Right lobe of liver (tissue), 6 donors: ENCODE results near the gene ZNF177. TPM values are rescaled to one million over a fixed set of nuclear protein-coding genes. Genes with fewer than 3 reads are reported as not detected.

Experiments
- ATAC-seq, 4 donors: fragments of 200-7000 bp; cut with Tn5 transposase; one replicate each; pipeline ENCODE4 v1.9.1; 2020; ENCODE audit warnings: mild to moderate bottlenecking in 4 of 4, moderate library complexity in 4 of 4
- DNase-seq, 3 donors: peaks; one replicate each; pipeline ENCODE4 v3.0.0-alpha.2; 2020
- H3K27ac ChIP-seq, 3 donors: fragments of 200-600 bp; one replicate each; pipeline ENCODE4 v1.8.0; 2022
- H3K27me3 ChIP-seq, 2 donors: fragments of 200-600 bp; one replicate each; pipeline ENCODE4 v1.8.0; 2022
- H3K36me3 ChIP-seq, 4 donors: fragments of 200-600 bp; sonication (generic) in 1 of 4; one replicate each; pipeline versions ENCODE4 v1.5.1 to v1.8.0; 2017 to 2022; ENCODE audit warnings: control low read depth in 1 of 4
- H3K4me1 ChIP-seq, 4 donors: fragments of 200-600 bp; sonication (generic) in 1 of 4; one replicate each; pipeline versions ENCODE4 v1.5.1 to v1.8.0; 2017 to 2022; ENCODE audit warnings: control low read depth in 1 of 4
- H3K4me3 ChIP-seq, 3 donors: fragments of 200-600 bp; one replicate each; pipeline ENCODE4 v1.8.0; 2022
- H3K9me3 ChIP-seq, 4 donors: fragments of 200-600 bp; sonication (generic) in 1 of 4; one replicate each; pipeline versions ENCODE4 v1.5.1 to v1.8.0; 2017 to 2022; ENCODE audit warnings: control low read depth in 1 of 4
- POLR2A ChIP-seq: fragments of 450-650 bp; IDR thresholded peaks from one replicate; pipeline ENCODE4 v1.6.1; 2017; ENCODE audit warnings: antibody characterized with exemption, mild to moderate bottlenecking
- WGBS: methylation state at CpG from one replicate; pipeline ENCODE4 v1.1.6; 2018; ENCODE audit warnings: low coverage, low lambda C conversion rate; ENCODE audit not compliant: insufficient coverage; ENCODE audit errors: missing lambda C conversion rate; 5-methylcytosine and 5-hydroxymethylcytosine counted together
- intact Hi-C, 2 donors: fragments of 100-400 bp; cut with DNase I; formaldehyde crosslinking; loops; one replicate each; pipeline versions ENCODE4 v1.11.2 to v1.14.1; 2022
- total RNA-seq, 6 experiments: library from RNA; depleted of rRNA in 2 of 6; stranded (reverse); fragments of >200 nt in 2 of 6; fragmentation: NEBNext Ultra II Directional in 3 of 6; extraction: Animal tissue kit (Norgen Biotek cat#: 25700) in 3 of 6; gene quantifications; one replicate each; pipeline versions ENCODE4 v1.1.0 to v1.2.4, GENCODE V29; 2016 to 2023
- TF ChIP-seq, protein P1 (sequence below), 4 donors: fragments of 200-600 bp in 3 of 4; fragments of 450-650 bp in 1 of 4; IDR thresholded peaks; one replicate each; pipeline versions ENCODE4 v1.5.1 to v1.8.0; 2016 to 2022; ENCODE audit warnings: antibody characterized with exemption in 4 of 4, mild to moderate bottlenecking in 2 of 4
- donor health status: DM: no; HTN: yes; CAD: no.
- donor health status: DM: no; HTN: no; CAD: no.
- donor health status: DM: no; HTN: no; CAD: no.
- donor health status: DM: no; HTN: yes; CAD: no.
- donor health status: DM: no; HTN: yes; CAD: no.

Gene ZNF177
- total RNA-seq, 6 experiments from 2014 or later: 0.18 to 0.66 (median 0.61) TPM; not detected in 1

DNA sequence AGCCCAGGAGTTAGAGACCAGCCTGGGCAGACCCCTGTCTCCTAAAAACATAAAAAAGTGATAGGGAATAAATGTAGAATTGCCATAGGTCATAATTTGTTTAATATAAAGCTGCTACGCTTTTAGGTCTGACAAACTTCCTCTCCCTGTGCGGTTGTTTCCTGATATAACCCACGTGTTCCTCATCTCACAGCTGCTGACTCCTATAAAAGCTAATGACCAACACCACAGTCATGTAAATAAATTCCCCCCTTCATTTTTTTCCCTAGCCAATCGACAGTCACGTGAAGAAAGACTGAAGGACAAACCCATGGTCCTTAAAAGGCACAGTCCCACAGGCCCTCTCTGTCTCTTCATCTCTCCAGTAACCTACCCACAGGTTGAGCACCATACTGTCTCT, 45.0 kb downstream of the ZNF177 start:
- ATAC-seq (no peak), DNase-seq (no peak)
- Histone ChIP-seq H3K36me3 (peaks cover 0 to 5% (median 0%) of the 10 kb centered on the region in 4 donors), H3K4me1 (no peaks in the 10 kb centered on the region), H3K27ac (no peak overlapping the region), H3K9me3 (peaks cover 4 to 40% (median 14%) of the 10 kb centered on the region in 4 donors), H3K4me3 (no peak overlapping the region), H3K27me3 (no peaks in the 10 kb centered on the region)
- no peak for TF ChIP-seq POLR2A
- intact Hi-C loops: no loop called here
- 70% methylated on average over 5 of the region's 5 CpGs for WGBS

DNA sequence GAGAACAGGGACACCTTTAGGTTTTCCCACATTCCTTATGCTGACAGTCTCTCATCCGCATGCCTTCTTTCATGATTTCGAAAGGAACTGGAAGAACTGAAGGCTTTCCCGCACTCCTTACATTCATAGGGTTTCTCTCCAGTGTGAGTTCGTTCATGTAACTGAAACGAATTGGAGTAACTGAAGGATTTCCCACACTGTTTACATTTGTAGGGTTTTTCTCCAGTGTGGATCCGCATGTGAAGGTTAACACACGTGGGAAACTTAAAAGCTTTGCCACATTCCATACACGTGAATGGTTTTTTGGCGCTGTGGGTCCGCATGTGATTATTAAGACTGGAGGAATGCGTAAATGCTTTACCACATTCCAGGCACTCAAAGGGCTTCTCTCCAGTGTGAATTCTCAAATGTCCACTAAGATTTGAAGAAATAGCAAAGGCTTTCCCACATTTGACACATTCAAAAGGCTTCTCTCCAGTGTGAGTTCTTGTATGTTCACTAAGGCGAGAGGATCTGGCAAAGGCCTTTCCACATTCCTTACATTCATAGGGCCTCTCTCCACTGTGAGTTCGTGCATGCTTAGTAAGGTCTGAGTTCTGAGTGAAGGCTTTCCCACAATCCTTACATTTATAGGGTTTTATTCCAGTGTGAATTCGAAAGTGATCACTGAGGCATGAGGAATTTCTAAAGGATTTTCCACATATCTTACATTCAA, 50.6 kb downstream of the ZNF177 start:
- Histone ChIP-seq H3K9me3 (peaks cover 4 to 67% (median 36%) of the 10 kb centered on the region in 4 donors), H3K4me3 (no peak overlapping the region), H3K36me3 (peaks cover 0 to 53% (median 35%) of the 10 kb centered on the region in 4 donors), H3K27ac (no peak overlapping the region), H3K27me3 (no peaks in the 10 kb centered on the region), H3K4me1 (no peaks in the 10 kb centered on the region)
- ATAC-seq (no peak), DNase-seq (no peak)
- intact Hi-C loops: no loop called here
- WGBS: 99% methylated on average over 14 of the region's 14 CpGs
- no peak for TF ChIP-seq POLR2A
- TF ChIP-seq, protein P1, sequence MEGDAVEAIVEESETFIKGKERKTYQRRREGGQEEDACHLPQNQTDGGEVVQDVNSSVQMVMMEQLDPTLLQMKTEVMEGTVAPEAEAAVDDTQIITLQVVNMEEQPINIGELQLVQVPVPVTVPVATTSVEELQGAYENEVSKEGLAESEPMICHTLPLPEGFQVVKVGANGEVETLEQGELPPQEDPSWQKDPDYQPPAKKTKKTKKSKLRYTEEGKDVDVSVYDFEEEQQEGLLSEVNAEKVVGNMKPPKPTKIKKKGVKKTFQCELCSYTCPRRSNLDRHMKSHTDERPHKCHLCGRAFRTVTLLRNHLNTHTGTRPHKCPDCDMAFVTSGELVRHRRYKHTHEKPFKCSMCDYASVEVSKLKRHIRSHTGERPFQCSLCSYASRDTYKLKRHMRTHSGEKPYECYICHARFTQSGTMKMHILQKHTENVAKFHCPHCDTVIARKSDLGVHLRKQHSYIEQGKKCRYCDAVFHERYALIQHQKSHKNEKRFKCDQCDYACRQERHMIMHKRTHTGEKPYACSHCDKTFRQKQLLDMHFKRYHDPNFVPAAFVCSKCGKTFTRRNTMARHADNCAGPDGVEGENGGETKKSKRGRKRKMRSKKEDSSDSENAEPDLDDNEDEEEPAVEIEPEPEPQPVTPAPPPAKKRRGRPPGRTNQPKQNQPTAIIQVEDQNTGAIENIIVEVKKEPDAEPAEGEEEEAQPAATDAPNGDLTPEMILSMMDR (IDR thresholded peaks at IDR 0.05): no peak

DNA sequence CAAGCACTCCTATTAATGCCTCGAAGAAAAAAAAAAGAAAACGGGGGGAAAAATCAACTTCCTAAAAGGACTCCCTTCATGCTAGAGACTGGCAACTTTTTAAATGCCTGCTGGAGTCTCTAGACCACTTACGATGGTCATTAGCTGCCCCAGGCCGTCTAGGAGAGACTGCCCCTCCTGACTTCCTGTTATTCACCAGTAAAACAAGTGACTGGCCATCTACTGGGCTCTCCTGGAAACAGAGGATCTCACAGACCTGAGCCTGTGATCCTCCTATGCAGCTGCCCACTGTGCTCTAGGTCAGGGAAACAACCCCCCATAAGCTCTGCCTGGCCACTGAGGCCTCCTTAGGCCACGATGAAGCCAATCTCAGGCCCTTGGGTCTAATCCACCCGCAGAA, 65.1 kb downstream of the ZNF177 start:
- ATAC-seq (no peak), DNase-seq (no peak)
- no peaks in the 10 kb centered on the region for H3K4me1 ChIP-seq
- peaks cover 0 to 5% (median 0%) of the 10 kb centered on the region in 4 donors for H3K9me3 ChIP-seq
- H3K36me3 ChIP-seq: peaks cover 0 to 11% (median 4%) of the 10 kb centered on the region in 4 donors
- no peak for TF ChIP-seq POLR2A
- TF ChIP-seq, protein P1 (IDR thresholded peaks at IDR 0.05): no peak
- WGBS: 52% methylated on average over 2 of the region's 6 CpGs
- H3K27ac ChIP-seq: no peak overlapping the region
- H3K4me3 ChIP-seq: no peak overlapping the region
- H3K27me3 ChIP-seq: no peaks in the 10 kb centered on the region
- intact Hi-C loops: no loop called here

DNA sequence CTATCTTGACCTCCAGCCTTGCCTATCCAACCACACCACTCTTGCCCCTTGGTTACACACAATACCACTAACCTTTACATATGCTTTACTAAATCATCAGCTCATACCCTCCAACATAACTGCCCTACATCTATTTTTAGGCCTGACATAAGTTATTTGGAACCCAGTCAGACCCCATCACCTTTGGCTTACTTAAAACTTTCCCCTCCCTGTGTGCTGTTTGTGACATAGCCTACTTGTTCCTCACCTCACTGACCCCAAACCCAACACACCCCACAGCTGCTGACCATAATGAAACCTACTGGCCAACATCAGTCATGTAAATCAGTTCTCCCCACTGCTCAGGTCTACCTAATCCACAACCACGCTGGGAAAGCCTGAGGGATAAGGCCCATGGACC, 67.6 kb downstream of the ZNF177 start:
- Histone ChIP-seq H3K4me3 (no peak overlapping the region), H3K27me3 (no peaks in the 10 kb centered on the region), H3K9me3 (peaks cover 0 to 5% (median 0%) of the 10 kb centered on the region in 4 donors), H3K4me1 (peaks cover 0 to 8% (median 0%) of the 10 kb centered on the region in 4 donors), H3K36me3 (peaks cover 0 to 12% (median 5%) of the 10 kb centered on the region in 4 donors), H3K27ac (no peak overlapping the region)
- TF ChIP-seq, protein P1 (IDR thresholded peaks at IDR 0.05): no peak
- TF ChIP-seq POLR2A: no peak
- ATAC-seq (no peak), DNase-seq (no peak)
- WGBS: 100% methylated on average over 1 of the region's 1 CpG
- intact Hi-C loops: no loop called here

DNA sequence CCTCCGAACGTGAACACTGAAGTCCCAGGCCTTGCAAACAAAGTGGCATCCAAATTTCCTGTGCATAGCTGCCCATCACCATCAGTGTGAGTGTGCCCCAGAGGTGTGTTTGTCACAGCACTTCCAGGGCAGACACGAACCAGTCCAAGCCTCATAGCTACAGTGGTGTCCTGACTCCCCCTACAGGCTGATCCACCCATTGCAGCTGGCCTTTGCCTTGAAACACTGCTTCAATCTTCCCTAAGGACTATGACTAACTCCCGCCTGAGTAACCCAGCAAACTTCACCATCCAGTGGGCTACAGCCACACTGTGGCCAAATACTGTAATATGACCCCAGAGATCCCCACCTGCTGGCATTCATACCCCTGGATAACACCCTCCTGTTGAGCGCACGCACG, 68.7 kb downstream of the ZNF177 start:
- Histone ChIP-seq H3K4me1 (peaks cover 0 to 14% (median 0%) of the 10 kb centered on the region in 4 donors), H3K36me3 (peaks cover 0 to 9% (median 4%) of the 10 kb centered on the region in 4 donors), H3K4me3 (no peak overlapping the region), H3K27ac (no peak overlapping the region), H3K9me3 (peaks cover 0 to 3% (median 0%) of the 10 kb centered on the region in 4 donors), H3K27me3 (no peaks in the 10 kb centered on the region)
- WGBS: 95% methylated on average over 5 of the region's 7 CpGs
- DNase-seq (no peak), ATAC-seq (no peak)
- TF ChIP-seq, protein P1 (IDR thresholded peaks at IDR 0.05): peak in 2 of 4 donors; percentile 22 to 27
- no peak for TF ChIP-seq POLR2A
- intact Hi-C loops: no loop called here
